LoVo (cell line): ENCODE results near the gene MTO1.
"Not testable (repeated sequence)": the region's sequence is repeated elsewhere in the genome, so short reads cannot be mapped to it uniquely, and the experiment has no call there.

Experiments used
- DNase-seq: peaks from one replicate; pipeline ENCODE4 v3.0.0-alpha.2; 2016; ENCODE audit warnings: low spot score

MTO1 gene

GRCh38 chr6:73525546-73526330, 64.2 kb downstream of the MTO1 start:
- no peak for DNase-seq

- DNase-seq, result no peak
These were observed 67.4 kb downstream of the MTO1 start for GRCh38 chr6:73528897-73529296.

GRCh38 chr6:73532293-73532692, 70.8 kb downstream of the MTO1 start:
- no peak for DNase-seq

GRCh38 chr6:73534628-73535027, 73.1 kb downstream of the MTO1 start:
- no peak for DNase-seq

GRCh38 chr6:73537677-73538076, 76.1 kb downstream of the MTO1 start:
- no peak for DNase-seq

GRCh38 chr6:73538116-73538779, 76.7 kb downstream of the MTO1 start:
- DNase-seq, result no peak

- DNase-seq, result not testable (repeated sequence)
These were observed 80.9 kb downstream of the MTO1 start for GRCh38 chr6:73542481-73542880.

GRCh38 chr6:73542891-73543290, 81.4 kb downstream of the MTO1 start:
- DNase-seq, result no peak

GRCh38 chr6:73547036-73547435, 85.5 kb downstream of the MTO1 start:
- no peak for DNase-seq

GRCh38 chr6:73548458-73549446, 87.2 kb downstream of the MTO1 start:
- no peak for DNase-seq

GRCh38 chr6:73551115-73551514, 89.6 kb downstream of the MTO1 start:
- not testable (repeated sequence) for DNase-seq

GRCh38 chr6:73555380-73555949, 93.9 kb downstream of the MTO1 start:
- not testable (repeated sequence) for DNase-seq

- DNase-seq, result no peak
These were observed 95.3 kb downstream of the MTO1 start for GRCh38 chr6:73556836-73557235.
